Brain microvascular endothelial cell (primary cell): Measurements from ENCODE around the gene PAK4.
"Not testable (repeated sequence)": the region's sequence is repeated elsewhere in the genome, so short reads cannot be mapped to it uniquely, and the experiment has no call there.

Source experiments
- DNase-seq: peaks from one replicate; pipeline ENCODE4 v3.0.0-alpha.2; 2020
- H3K27ac ChIP-seq: fragments of 250-450 bp; sonication (Bioruptor Pico); 2 replicates; pipeline ENCODE4 v1.5.1; 2020; ENCODE audit warnings: mild to moderate bottlenecking, moderate library complexity
- H3K27me3 ChIP-seq: fragments of 250-450 bp; sonication (Bioruptor Pico); replicated peaks from 2 replicates; pipeline ENCODE4 v1.5.1; 2020; ENCODE audit warnings: mild to moderate bottlenecking
- H3K36me3 ChIP-seq: fragments of 250-450 bp; sonication (Bioruptor Pico); replicated peaks from 2 replicates; pipeline ENCODE4 v1.5.1; 2020; ENCODE audit warnings: mild to moderate bottlenecking
- H3K4me3 ChIP-seq: 2 replicates; pipeline ENCODE4 v1.5.1; 2011; ENCODE audit warnings: low read depth, mild to moderate bottlenecking, control low read depth, low read length, moderate library complexity
- in situ Hi-C: cut with HindIII; loops from 2 replicates; pipeline ENCODE4 v1.10.0; 2017; ENCODE audit warnings: low sequenced_read_pairs, low pct_ligation_motif_present
- TF ChIP-seq, protein P1 (sequence below): IDR thresholded peaks from 2 replicates; pipeline ENCODE4 v1.5.1; 2011; ENCODE audit warnings: low read depth, mild to moderate bottlenecking, moderate library complexity, low read length, control low read depth, inconsistent platforms; ENCODE audit errors: missing control alignments

The PAK4 gene

DNA sequence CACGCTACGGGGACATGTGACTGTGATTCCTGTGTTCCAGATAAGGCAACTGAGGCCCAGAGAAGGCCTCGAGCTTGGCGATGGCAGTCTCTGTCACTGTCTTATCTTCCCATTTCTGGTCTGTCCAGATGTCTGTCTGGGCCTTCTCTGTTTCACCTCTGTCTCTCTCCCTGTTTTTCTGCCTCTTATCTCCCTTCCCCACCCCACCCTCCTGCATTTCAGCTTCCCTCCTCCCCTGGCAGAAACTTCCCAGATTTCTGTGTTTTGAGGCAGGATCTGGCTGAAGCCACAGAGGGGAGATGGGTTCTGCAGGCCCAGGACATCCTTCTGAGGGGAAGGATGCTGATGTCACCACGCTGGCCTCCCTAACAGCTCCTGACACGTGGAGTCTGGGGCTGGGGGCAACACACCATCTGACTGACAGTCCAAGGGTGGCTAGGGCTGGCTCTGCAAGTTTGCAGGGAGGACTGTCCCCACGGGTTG lies 14.4 kb downstream of the PAK4 start:
- Histone ChIP-seq H3K27ac (no peak overlapping the region), H3K4me3 (no peak overlapping the region), H3K27me3 (no peaks in the 10 kb centered on the region), H3K36me3 (no peaks in the 10 kb centered on the region)
- in situ Hi-C loops = no loop called here
- no peak for DNase-seq
- TF ChIP-seq, protein P1, sequence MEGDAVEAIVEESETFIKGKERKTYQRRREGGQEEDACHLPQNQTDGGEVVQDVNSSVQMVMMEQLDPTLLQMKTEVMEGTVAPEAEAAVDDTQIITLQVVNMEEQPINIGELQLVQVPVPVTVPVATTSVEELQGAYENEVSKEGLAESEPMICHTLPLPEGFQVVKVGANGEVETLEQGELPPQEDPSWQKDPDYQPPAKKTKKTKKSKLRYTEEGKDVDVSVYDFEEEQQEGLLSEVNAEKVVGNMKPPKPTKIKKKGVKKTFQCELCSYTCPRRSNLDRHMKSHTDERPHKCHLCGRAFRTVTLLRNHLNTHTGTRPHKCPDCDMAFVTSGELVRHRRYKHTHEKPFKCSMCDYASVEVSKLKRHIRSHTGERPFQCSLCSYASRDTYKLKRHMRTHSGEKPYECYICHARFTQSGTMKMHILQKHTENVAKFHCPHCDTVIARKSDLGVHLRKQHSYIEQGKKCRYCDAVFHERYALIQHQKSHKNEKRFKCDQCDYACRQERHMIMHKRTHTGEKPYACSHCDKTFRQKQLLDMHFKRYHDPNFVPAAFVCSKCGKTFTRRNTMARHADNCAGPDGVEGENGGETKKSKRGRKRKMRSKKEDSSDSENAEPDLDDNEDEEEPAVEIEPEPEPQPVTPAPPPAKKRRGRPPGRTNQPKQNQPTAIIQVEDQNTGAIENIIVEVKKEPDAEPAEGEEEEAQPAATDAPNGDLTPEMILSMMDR = no peak

DNA sequence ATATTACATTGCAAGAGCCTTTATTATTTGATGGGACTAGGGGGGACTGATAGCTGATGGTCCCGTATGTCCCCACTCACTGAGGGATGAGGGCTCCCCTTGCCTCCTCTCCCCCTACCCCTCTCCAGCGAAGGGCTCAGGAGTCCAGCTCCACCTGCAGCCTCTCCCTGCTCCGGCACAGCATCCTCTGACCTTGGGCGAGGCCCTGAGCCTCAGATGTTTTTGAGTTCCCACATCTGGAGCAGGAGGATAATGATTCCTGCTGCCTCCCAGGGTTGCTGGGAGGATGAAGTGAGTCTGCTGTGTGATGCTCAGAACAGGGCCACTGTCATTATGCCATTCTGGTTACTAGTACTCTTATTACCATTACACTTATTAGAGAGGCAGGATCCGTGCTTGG lies 15.0 kb downstream of the PAK4 start:
- TF ChIP-seq, protein P1 = no peak
- in situ Hi-C loops = no loop called here

DNA sequence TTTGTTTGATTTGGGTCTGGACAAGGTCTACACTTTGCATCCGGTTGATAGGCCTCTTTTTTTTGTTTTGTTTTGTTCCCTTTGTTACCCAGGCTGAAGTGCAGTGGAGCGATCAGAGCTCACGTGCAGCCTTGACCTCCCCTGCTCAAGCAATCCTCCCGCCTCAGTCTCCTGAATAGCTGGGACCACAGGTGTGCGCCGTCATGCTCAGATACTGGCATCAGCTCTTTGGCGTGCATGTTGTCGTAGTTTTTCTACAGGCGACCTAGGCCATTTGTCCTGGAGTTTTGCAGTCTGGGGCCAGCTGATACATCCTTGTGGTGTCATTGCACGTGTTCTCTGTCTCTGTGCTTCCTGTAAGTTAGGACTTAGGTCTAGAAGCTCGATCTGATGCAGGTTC lies 16.3 kb downstream of the PAK4 start:
- H3K27me3 ChIP-seq = no peaks in the 10 kb centered on the region
- in situ Hi-C loops = no loop called here
- DNase-seq = no peak
- no peak overlapping the region for H3K4me3 ChIP-seq
- no peaks in the 10 kb centered on the region for H3K36me3 ChIP-seq
- TF ChIP-seq, protein P1 = no peak
- no peak overlapping the region for H3K27ac ChIP-seq

More for the DNA sequence above, 15.0 kb downstream of the PAK4 start:
- Histone ChIP-seq H3K4me3 (no peak overlapping the region), H3K27me3 (no peaks in the 10 kb centered on the region), H3K36me3 (no peaks in the 10 kb centered on the region), H3K27ac (no peak overlapping the region)
- DNase-seq = no peak

DNA sequence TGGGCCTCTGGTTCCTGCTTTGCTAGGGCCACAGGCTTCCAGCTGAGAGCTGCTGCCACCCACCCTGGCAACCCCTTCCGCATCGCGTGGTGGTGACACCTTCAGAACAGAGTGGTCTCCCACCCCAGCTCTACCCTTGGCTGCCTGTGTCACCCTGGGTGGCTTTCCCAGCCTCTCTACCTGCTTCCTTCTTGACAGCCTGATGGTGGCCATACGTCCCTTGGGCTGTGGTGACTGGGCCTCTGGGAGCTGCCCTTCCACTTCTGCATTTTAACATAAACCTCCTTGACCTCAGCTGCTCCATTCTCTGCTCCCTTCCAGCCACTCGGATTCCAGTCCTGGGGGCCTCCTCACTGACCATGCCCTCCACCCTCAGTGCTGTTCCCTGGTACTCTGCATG lies 17.0 kb downstream of the PAK4 start:
- in situ Hi-C loops = no loop called here
- TF ChIP-seq, protein P1 = no peak

DNA sequence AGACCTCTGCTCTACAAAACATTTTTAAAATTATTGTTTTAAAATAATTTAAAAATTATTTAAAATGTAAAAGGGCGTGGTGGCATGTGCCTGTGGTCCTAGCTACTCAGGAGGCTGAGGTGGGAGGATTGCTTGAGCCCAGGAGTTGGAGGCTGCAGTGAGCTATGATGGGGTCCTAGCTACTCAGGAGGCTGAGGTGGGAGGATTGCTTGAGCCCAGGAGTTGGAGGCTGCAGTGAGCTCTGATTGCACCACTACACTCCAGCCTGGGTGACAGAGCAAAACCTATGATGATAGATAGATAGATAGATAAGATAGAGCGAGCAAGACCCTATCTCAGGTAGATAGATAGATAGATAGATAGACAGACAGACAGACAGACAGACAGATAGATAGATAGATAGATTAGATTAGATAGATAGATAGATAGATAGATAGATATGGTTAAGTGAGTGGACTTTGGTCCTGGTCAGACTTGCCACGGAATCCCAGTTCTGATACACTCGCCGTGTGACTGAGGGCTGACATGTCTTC lies 18.2 kb downstream of the PAK4 start:
- not testable (repeated sequence) for H3K27ac ChIP-seq

More for the DNA sequence above, 17.0 kb downstream of the PAK4 start:
- no peak overlapping the region for H3K27ac ChIP-seq
- no peak overlapping the region for H3K4me3 ChIP-seq
- no peaks in the 10 kb centered on the region for H3K27me3 ChIP-seq
- no peaks in the 10 kb centered on the region for H3K36me3 ChIP-seq
- DNase-seq = no peak

DNA sequence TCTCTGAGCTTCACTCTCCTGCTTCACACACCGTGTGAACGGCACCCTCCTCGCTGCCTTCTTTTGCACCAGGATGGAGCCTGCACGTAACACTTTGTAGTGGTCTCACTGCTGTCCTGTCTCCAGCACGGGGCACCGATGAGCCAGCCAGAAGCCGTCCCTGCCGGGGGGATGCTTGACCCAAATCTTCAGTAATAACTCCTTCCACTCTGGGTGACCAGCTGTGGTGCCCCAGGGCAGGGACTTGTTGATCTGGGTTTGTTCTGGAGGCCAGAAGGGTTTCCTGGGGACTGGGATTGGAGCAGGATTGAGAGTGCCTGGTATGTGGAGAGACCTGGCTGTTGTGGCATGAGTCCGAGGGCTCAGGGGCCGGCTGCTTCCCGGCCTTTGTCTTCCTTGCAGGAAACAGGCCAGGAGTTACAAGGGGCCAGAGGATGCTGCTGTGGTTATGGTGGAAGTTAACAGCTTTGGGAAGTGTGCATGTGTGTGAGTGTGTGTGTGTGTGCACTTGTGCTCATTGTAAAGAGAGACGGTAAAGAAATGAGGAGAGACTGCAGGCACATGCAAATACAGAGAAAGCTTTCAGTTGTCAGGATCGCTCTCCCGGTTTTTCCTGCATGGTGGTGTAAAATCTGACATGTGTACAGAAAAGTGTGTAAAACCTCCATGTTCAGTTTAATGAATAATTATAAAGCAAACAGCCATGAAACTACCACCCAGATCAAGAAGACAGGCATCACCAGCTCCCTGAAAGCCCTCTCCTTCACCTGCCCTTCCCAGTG lies 18.9 kb downstream of the PAK4 start:
- DNase-seq = no peak
- no peak overlapping the region for H3K27ac ChIP-seq

More for the DNA sequence above, 18.2 kb downstream of the PAK4 start:
- in situ Hi-C loops, H3K27me3 ChIP-seq, DNase-seq, H3K4me3 ChIP-seq, H3K36me3 ChIP-seq: not testable (repeated sequence)

More for the DNA sequence above, 18.9 kb downstream of the PAK4 start:
- in situ Hi-C loops = no loop called here
- no peak overlapping the region for H3K4me3 ChIP-seq
- H3K36me3 ChIP-seq = no peaks in the 10 kb centered on the region
- no peaks in the 10 kb centered on the region for H3K27me3 ChIP-seq
- TF ChIP-seq, protein P1 = no peak
